ENCODE data around the gene OR5H6.

Gene OR5H6

DNA sequence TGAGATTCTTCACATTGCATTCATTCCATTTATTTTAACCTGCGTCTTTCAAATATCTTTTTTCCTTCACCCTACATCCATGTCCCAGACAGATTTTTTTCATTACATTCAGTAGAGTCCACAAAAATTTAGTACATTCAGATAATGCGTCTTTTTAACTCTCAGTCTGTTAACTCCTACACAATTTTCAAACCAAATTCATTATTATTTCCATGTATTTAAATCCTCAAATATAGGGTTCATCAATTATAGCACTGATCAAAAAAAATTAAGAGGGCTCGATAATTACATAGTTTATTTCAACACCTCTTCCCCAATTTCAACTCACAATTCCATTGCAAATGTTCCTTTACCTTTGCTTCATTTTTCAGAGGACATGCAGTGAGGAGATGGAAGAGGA lies at the start of gene OR5H6:
Gene OR5H6, plus strand, starts transcription at position 301 of the 400 bp plus-strand sequence. Its CDS starts 89 bp downstream, at position 390.
- no peaks in the 10 kb centered on the region for H3K36me3 ChIP-seq (ENCODE audit: insufficient read depth, low read length)
- no peak within 1 kb of the TSS for H2AFZ ChIP-seq (ENCODE audit: low read length)
- no peak for TF ChIP-seq EZH2phosphoT487 (IDR thresholded peaks at IDR 0.05; ENCODE audit: borderline replicate concordance)
- TF ChIP-seq, protein P1, sequence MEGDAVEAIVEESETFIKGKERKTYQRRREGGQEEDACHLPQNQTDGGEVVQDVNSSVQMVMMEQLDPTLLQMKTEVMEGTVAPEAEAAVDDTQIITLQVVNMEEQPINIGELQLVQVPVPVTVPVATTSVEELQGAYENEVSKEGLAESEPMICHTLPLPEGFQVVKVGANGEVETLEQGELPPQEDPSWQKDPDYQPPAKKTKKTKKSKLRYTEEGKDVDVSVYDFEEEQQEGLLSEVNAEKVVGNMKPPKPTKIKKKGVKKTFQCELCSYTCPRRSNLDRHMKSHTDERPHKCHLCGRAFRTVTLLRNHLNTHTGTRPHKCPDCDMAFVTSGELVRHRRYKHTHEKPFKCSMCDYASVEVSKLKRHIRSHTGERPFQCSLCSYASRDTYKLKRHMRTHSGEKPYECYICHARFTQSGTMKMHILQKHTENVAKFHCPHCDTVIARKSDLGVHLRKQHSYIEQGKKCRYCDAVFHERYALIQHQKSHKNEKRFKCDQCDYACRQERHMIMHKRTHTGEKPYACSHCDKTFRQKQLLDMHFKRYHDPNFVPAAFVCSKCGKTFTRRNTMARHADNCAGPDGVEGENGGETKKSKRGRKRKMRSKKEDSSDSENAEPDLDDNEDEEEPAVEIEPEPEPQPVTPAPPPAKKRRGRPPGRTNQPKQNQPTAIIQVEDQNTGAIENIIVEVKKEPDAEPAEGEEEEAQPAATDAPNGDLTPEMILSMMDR (conservative IDR thresholded peaks at IDR 0.05; ENCODE audit: low read length) = no peak
- no peaks in the 10 kb centered on the region for H3F3A ChIP-seq (ENCODE audit: low read depth)
- H3K4me1 ChIP-seq (ENCODE audit: insufficient read depth, low read length, poor library complexity, severe bottlenecking) = no peaks in the 10 kb centered on the region
- no peaks in the 10 kb centered on the region for H4K20me1 ChIP-seq (ENCODE audit: insufficient read depth, low read length, poor library complexity, severe bottlenecking)
- H3K79me2 ChIP-seq (ENCODE audit: insufficient read depth, low read length) = no peaks in the 10 kb centered on the region
- H3K4me3 ChIP-seq (ENCODE audit: low read length, poor library complexity, severe bottlenecking) = no peak within 1 kb of the TSS
- H3K27me3 ChIP-seq (ENCODE audit: insufficient read depth, low read length, poor library complexity, severe bottlenecking) = no peaks in the 10 kb centered on the region
- no peak within 1 kb of the TSS for H3K9ac ChIP-seq (ENCODE audit: low read depth, low read length, poor library complexity, severe bottlenecking)
- 0 out of 2 replicates have a peak, but pooled peaks cover 4% of the 10 kb centered on the region for H3K9me2 ChIP-seq (replicated peaks; ENCODE audit: low read depth, low read length)
- no peaks in the 10 kb centered on the region for H3K9me3 ChIP-seq (ENCODE audit: insufficient read depth, low read depth, low read length)
- no peak within 1 kb of the TSS for H3K4me2 ChIP-seq (ENCODE audit: low read depth, low read length, poor library complexity, severe bottlenecking)

DNA sequence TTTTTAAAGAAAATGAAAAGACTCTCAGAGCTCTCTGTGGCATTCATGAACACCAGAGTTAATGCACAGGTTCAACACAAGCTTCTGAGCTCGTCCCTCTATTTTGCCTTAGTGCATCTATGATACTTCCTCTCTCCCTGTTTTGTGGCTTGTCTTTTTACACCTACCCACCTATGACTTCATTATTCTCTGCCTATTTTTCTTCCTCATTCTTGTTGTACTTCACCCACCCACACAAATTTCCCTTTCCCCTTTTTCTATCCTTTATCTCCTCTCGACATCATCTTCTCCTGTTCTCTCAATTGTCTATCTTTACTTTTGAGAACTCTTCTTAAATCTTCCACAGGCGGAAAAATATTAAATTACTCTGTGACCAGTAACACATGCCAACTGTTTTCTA lies 49.0 kb upstream of the OR5H6 start:
- no peaks in the 10 kb centered on the region for H4K20me1 ChIP-seq (ENCODE audit: insufficient read depth, low read length, poor library complexity, severe bottlenecking)
- H3K79me2 ChIP-seq (ENCODE audit: insufficient read depth, low read length) = no peaks in the 10 kb centered on the region
- H3K9me3 ChIP-seq (ENCODE audit: insufficient read depth, low read depth, low read length) = no peaks in the 10 kb centered on the region
- no peaks in the 10 kb centered on the region for H3K4me1 ChIP-seq (ENCODE audit: insufficient read depth, low read length, poor library complexity, severe bottlenecking)
- no peak for TF ChIP-seq EZH2phosphoT487 (IDR thresholded peaks at IDR 0.05; ENCODE audit: borderline replicate concordance)
- TF ChIP-seq, protein P1 (conservative IDR thresholded peaks at IDR 0.05; ENCODE audit: low read length) = no peak
- no peaks in the 10 kb centered on the region for H3K36me3 ChIP-seq (ENCODE audit: insufficient read depth, low read length)
- no peak overlapping the region for H3K4me3 ChIP-seq (ENCODE audit: low read length, poor library complexity, severe bottlenecking)
- no peak overlapping the region for H3K4me2 ChIP-seq (ENCODE audit: low read depth, low read length, poor library complexity, severe bottlenecking)
- H3K27me3 ChIP-seq (ENCODE audit: insufficient read depth, low read length, poor library complexity, severe bottlenecking) = no peaks in the 10 kb centered on the region
- H3F3A ChIP-seq (ENCODE audit: low read depth) = no peaks in the 10 kb centered on the region
- H3K9ac ChIP-seq (ENCODE audit: low read depth, low read length, poor library complexity, severe bottlenecking) = no peak overlapping the region
- H3K9me2 ChIP-seq (replicated peaks; ENCODE audit: low read depth, low read length) = no peaks in the 10 kb centered on the region
- H2AFZ ChIP-seq (ENCODE audit: low read length) = no peak overlapping the region

DNA sequence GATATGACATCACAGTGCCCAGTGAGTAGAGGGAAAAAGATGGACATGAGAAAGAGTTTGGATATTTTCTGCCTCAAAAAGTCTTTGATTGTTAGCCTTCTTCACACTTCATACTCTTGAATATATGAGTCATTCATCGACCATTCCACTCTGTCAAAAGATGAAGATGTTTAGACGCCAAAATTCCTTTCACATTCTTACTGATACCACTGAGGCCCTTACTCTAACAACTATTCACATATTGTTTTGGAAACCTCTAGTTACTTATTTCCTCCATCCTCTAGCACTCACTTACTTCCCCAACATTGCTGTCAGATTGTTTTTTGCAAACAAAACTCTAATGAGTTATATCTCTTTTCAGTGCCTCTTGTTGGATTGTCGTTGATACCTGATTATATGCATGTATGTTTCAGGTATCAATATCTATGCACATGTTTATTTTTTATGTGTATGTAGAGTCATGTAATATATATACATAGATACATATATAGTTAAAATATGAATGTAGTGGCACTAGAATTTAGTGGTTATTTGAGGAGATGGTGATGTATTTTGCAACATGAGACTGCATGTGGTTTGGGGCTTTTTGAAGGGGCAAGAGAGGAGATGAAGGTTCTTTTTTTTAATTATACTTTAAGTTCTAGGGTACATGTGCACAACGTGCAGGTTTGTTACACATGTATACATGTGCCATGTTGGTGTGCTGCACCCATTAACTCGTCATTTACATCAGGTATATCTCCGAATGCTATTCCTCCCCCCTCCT lies 40.0 kb upstream of the OR5H6 start:
- no peak overlapping the region for H3K4me3 ChIP-seq (ENCODE audit: low read length, poor library complexity, severe bottlenecking)
- H3K36me3 ChIP-seq (ENCODE audit: insufficient read depth, low read length) = no peaks in the 10 kb centered on the region
- H3K9me3 ChIP-seq (ENCODE audit: insufficient read depth, low read depth, low read length) = no peaks in the 10 kb centered on the region
- H3K27me3 ChIP-seq (ENCODE audit: insufficient read depth, low read length, poor library complexity, severe bottlenecking) = no peaks in the 10 kb centered on the region
- H3F3A ChIP-seq (ENCODE audit: low read depth) = no peaks in the 10 kb centered on the region
- H4K20me1 ChIP-seq (ENCODE audit: insufficient read depth, low read length, poor library complexity, severe bottlenecking) = no peaks in the 10 kb centered on the region
- H3K79me2 ChIP-seq (ENCODE audit: insufficient read depth, low read length) = no peaks in the 10 kb centered on the region
- no peaks in the 10 kb centered on the region for H3K4me1 ChIP-seq (ENCODE audit: insufficient read depth, low read length, poor library complexity, severe bottlenecking)
- no peaks in the 10 kb centered on the region; the same call in 1 of the 2 replicates for H3K9me2 ChIP-seq (replicated peaks; ENCODE audit: low read depth, low read length)
- TF ChIP-seq, protein P1 (conservative IDR thresholded peaks at IDR 0.05; ENCODE audit: low read length) = no peak
- no peak for TF ChIP-seq EZH2phosphoT487 (IDR thresholded peaks at IDR 0.05; ENCODE audit: borderline replicate concordance)
- H2AFZ ChIP-seq (ENCODE audit: low read length) = no peak overlapping the region
- H3K4me2 ChIP-seq (ENCODE audit: low read depth, low read length, poor library complexity, severe bottlenecking) = no peak overlapping the region
- H3K9ac ChIP-seq (ENCODE audit: low read depth, low read length, poor library complexity, severe bottlenecking) = no peak overlapping the region
